Neural crest cell (in vitro differentiated cells): ENCODE results near the gene AHNAK. TPM values are rescaled to one million over a fixed set of nuclear protein-coding genes. Genes with fewer than 3 reads are reported as not detected.
"Not testable (repeated sequence)": the region's sequence is repeated elsewhere in the genome, so short reads cannot be mapped to it uniquely, and the experiment has no call there.

ENCODE experiments used
- DNase-seq: peaks from one replicate; pipeline ENCODE4 v3.0.0; 2021; ENCODE audit warnings: low read depth, mixed read lengths, low spot score
- H3K27ac Mint-ChIP-seq: one replicate; pipeline ENCODE4 v1.8.0; 2021; ENCODE audit warnings: mild to moderate bottlenecking, mixed read lengths; ENCODE audit not compliant: unreplicated experiment
- H3K27me3 Mint-ChIP-seq: 2 replicates; pipeline ENCODE4 v1.8.0; 2021; ENCODE audit warnings: low read depth, mild to moderate bottlenecking, mixed read lengths
- H3K36me3 Mint-ChIP-seq: 2 replicates; pipeline ENCODE4 v1.8.0; 2021; ENCODE audit warnings: low read depth, mild to moderate bottlenecking, mixed read lengths
- H3K4me1 Mint-ChIP-seq: 2 replicates; pipeline ENCODE4 v1.8.0; 2021; ENCODE audit warnings: mixed read lengths
- H3K4me3 Mint-ChIP-seq: one replicate; pipeline ENCODE4 v1.8.0; 2021; ENCODE audit warnings: mild to moderate bottlenecking, mixed read lengths
- H3K9me3 Mint-ChIP-seq: 2 replicates; pipeline ENCODE4 v1.8.0; 2021; ENCODE audit warnings: mixed read lengths
- CTCF ChIP-seq: fragments of 200-600 bp; sonication (generic); conservative IDR thresholded peaks from 2 replicates; pipeline ENCODE4 v1.5.0; 2021; ENCODE audit warnings: antibody characterized with exemption, mild to moderate bottlenecking
- total RNA-seq: library from RNA; stranded (reverse); gene quantifications from 2 replicates; pipeline ENCODE4 v1.2.1, GENCODE V29; 2021

The AHNAK gene
- total RNA-seq, 1 donor from 2014 or later, result 0.65 TPM

GRCh38 chr11:62591448-62592145 is 45.0 kb upstream of the AHNAK start, which contains the start of gene TUT1:
Gene TUT1, minus strand, starts transcription at chr11:62591523. Its CDS starts 38 bp downstream, at chr11:62591485.
- peaks cover 15% of the 10 kb centered on the region for H3K36me3 Mint-ChIP-seq
- H3K4me1 Mint-ChIP-seq, result peaks cover 32% of the 10 kb centered on the region
- peak within 1 kb of the TSS; percentile 98 for H3K27ac Mint-ChIP-seq
- H3K9me3 Mint-ChIP-seq, result no peaks in the 10 kb centered on the region
- TF ChIP-seq CTCF, result no peak
- DNase-seq, result peak; percentile 91
- H3K4me3 Mint-ChIP-seq, result peak within 1 kb of the TSS; percentile 92
- no peaks in the 10 kb centered on the region for H3K27me3 Mint-ChIP-seq

GRCh38 chr11:62588966-62589637 is 42.5 kb upstream of the AHNAK start:
- Mint-ChIP-seq H3K4me3 (peak overlapping the region; percentile 72), H3K4me1 (peaks cover 32% of the 10 kb centered on the region), H3K9me3 (no peaks in the 10 kb centered on the region), H3K36me3 (peaks cover 5% of the 10 kb centered on the region), H3K27ac (peak overlapping the region; percentile 57), H3K27me3 (no peaks in the 10 kb centered on the region)
- no peak for DNase-seq
- TF ChIP-seq CTCF, result peak; percentile 50

- H3K4me1 Mint-ChIP-seq, DNase-seq, H3K27me3 Mint-ChIP-seq, H3K9me3 Mint-ChIP-seq, H3K4me3 Mint-ChIP-seq, H3K36me3 Mint-ChIP-seq, H3K27ac Mint-ChIP-seq: not testable (repeated sequence)
These were observed 38.8 kb upstream of the AHNAK start for GRCh38 chr11:62585356-62585755.

- not testable (repeated sequence) for H3K27ac Mint-ChIP-seq, DNase-seq, H3K36me3 Mint-ChIP-seq, H3K4me1 Mint-ChIP-seq, H3K9me3 Mint-ChIP-seq, H3K27me3 Mint-ChIP-seq, H3K4me3 Mint-ChIP-seq
These were observed 35.1 kb upstream of the AHNAK start for GRCh38 chr11:62581735-62582134.

- no peak for DNase-seq
- Mint-ChIP-seq H3K4me1 (no peaks in the 10 kb centered on the region), H3K9me3 (no peaks in the 10 kb centered on the region), H3K27ac (no peak overlapping the region), H3K4me3 (no peak overlapping the region), H3K36me3 (peaks cover 6% of the 10 kb centered on the region), H3K27me3 (no peaks in the 10 kb centered on the region)
- TF ChIP-seq CTCF, result no peak
These were observed 34.5 kb upstream of the AHNAK start for GRCh38 chr11:62580959-62581715.

GRCh38 chr11:62579252-62579651 is 32.6 kb upstream of the AHNAK start:
- Mint-ChIP-seq H3K9me3 (no peaks in the 10 kb centered on the region), H3K36me3 (peaks cover 6% of the 10 kb centered on the region), H3K27me3 (no peaks in the 10 kb centered on the region), H3K4me3 (no peak overlapping the region), H3K27ac (no peak overlapping the region), H3K4me1 (peaks cover 11% of the 10 kb centered on the region)
- DNase-seq, result no peak
- TF ChIP-seq CTCF, result no peak
